Measurements from ENCODE around the gene ATP6V0A1. TPM values are rescaled to one million over a fixed set of nuclear protein-coding genes. Genes with fewer than 3 reads are reported as not detected.

Gene ATP6V0A1
- total RNA-seq, 3 donors from 2014 or later: 53.1 to 74.5 (median 60.0) TPM

- Histone ChIP-seq H3K27me3 (no peaks in the 10 kb centered on the region), H3K36me3 (no peaks in the 10 kb centered on the region), H3K9me3 (no peaks in the 10 kb centered on the region), H3K27ac (peak overlapping the region; percentile 64 to 77), H3K4me3 (no peak overlapping the region), H3K4me1 (peaks cover 0 to 4% of the 10 kb centered on the region in 2 donors)
- intact Hi-C loops (cut with DNase I; ENCODE audit: low total_unique reads): no loop called here
- TF ChIP-seq CTCF (IDR thresholded peaks at IDR 0.05) (peak; percentile 54 to 76 (median 76)), POLR2A (IDR thresholded peaks at IDR 0.05) (no peak), POLR2AphosphoS5 (IDR thresholded peaks at IDR 0.05) (peak in 2 of 3 donors; percentile 9 to 39)
- peak in 1 of 2 donors; percentile 22 for DNase-seq (ENCODE audit: low spot score in 2 of 2)
Observed at GRCh38 chr17:42428141-42428944, 30.3 kb upstream of the ATP6V0A1 start.

- H3K36me3 ChIP-seq: no peaks in the 10 kb centered on the region
- DNase-seq (ENCODE audit: low spot score in 2 of 2): no peak
- no peaks in the 10 kb centered on the region for H3K27me3 ChIP-seq
- no peaks in the 10 kb centered on the region for H3K9me3 ChIP-seq
- H3K27ac ChIP-seq: peak overlapping the region in 1 of 2 donors; percentile 30
- no peak overlapping the region for H3K4me3 ChIP-seq
- TF ChIP-seq CTCF (IDR thresholded peaks at IDR 0.05) (no peak), POLR2AphosphoS5 (IDR thresholded peaks at IDR 0.05) (no peak), POLR2A (IDR thresholded peaks at IDR 0.05) (no peak)
- peaks cover 0 to 4% of the 10 kb centered on the region in 2 donors for H3K4me1 ChIP-seq
- intact Hi-C loops (cut with DNase I; ENCODE audit: low total_unique reads): no loop called here
Observed at GRCh38 chr17:42429726-42430447, 28.8 kb upstream of the ATP6V0A1 start.

GRCh38 chr17:42431758-42432161 lies 26.9 kb upstream of the ATP6V0A1 start:
- TF ChIP-seq POLR2AphosphoS5 (IDR thresholded peaks at IDR 0.05): no peak
- no peak for TF ChIP-seq POLR2A (IDR thresholded peaks at IDR 0.05)
- no peak for TF ChIP-seq CTCF (IDR thresholded peaks at IDR 0.05)
- Histone ChIP-seq H3K27ac (peak overlapping the region; percentile 65 to 70), H3K9me3 (no peaks in the 10 kb centered on the region), H3K36me3 (no peaks in the 10 kb centered on the region), H3K4me1 (peaks cover 0 to 4% of the 10 kb centered on the region in 2 donors), H3K4me3 (no peak overlapping the region), H3K27me3 (no peaks in the 10 kb centered on the region)
- intact Hi-C loops (cut with DNase I; ENCODE audit: low total_unique reads): no loop called here
- DNase-seq (ENCODE audit: low spot score in 2 of 2): no peak

- H3K27me3 ChIP-seq: no peaks in the 10 kb centered on the region
- peak overlapping the region; percentile 77 to 89 for H3K27ac ChIP-seq
- no peaks in the 10 kb centered on the region for H3K4me1 ChIP-seq
- no peak for DNase-seq (ENCODE audit: low spot score in 2 of 2)
- no peaks in the 10 kb centered on the region for H3K9me3 ChIP-seq
- peak in 2 of 3 donors; percentile 53 to 61 for TF ChIP-seq POLR2AphosphoS5 (IDR thresholded peaks at IDR 0.05)
- no peak for TF ChIP-seq POLR2A (IDR thresholded peaks at IDR 0.05)
- no peak overlapping the region for H3K4me3 ChIP-seq
- no peaks in the 10 kb centered on the region for H3K36me3 ChIP-seq
- intact Hi-C loops (cut with DNase I; ENCODE audit: low total_unique reads): no loop called here
Observed at GRCh38 chr17:42436391-42436790, 22.3 kb upstream of the ATP6V0A1 start.

GRCh38 chr17:42438600-42439567 lies 19.8 kb upstream of the ATP6V0A1 start:
- TF ChIP-seq POLR2AphosphoS5 (IDR thresholded peaks at IDR 0.05) (no peak), CTCF (IDR thresholded peaks at IDR 0.05) (no peak), POLR2A (IDR thresholded peaks at IDR 0.05) (no peak)
- Histone ChIP-seq H3K9me3 (no peaks in the 10 kb centered on the region), H3K27me3 (no peaks in the 10 kb centered on the region), H3K4me3 (no peak overlapping the region), H3K36me3 (no peaks in the 10 kb centered on the region), H3K27ac (no peak overlapping the region), H3K4me1 (no peaks in the 10 kb centered on the region)
- no peak for DNase-seq (ENCODE audit: low spot score in 2 of 2)
- intact Hi-C loops (cut with DNase I; ENCODE audit: low total_unique reads): no loop called here
